Measurements from ENCODE around the gene KRT38. TPM values are rescaled to one million over a fixed set of nuclear protein-coding genes. Genes with fewer than 3 reads are reported as not detected.
"Not testable (repeated sequence)": the region's sequence is repeated elsewhere in the genome, so short reads cannot be mapped to it uniquely, and the experiment has no call there.

KRT38 gene
- total RNA-seq, 1 experiment from 2014 or later, result not detected

- H3K27me3 ChIP-seq (replicated peaks; ENCODE audit: control insufficient read depth, insufficient read depth, low read length), result no peaks in the 10 kb centered on the region
- no peak for TF ChIP-seq CTCF (IDR thresholded peaks at IDR 0.05; ENCODE audit: insufficient read depth in 1 of 2, low read depth in 1 of 2, low read length in 1 of 2, severe bottlenecking in 1 of 2, unreplicated experiment in 1 of 2)
- H3K9me3 ChIP-seq, result no peaks in the 10 kb centered on the region
- Mint-ChIP-seq H3K27me3 (ENCODE audit: insufficient read depth, unreplicated experiment) (peaks cover 3% of the 10 kb centered on the region), H3K27ac (ENCODE audit: unreplicated experiment) (no peak overlapping the region), H3K4me3 (ENCODE audit: unreplicated experiment) (no peak overlapping the region), H3K9me3 (ENCODE audit: unreplicated experiment) (no peaks in the 10 kb centered on the region), H3K36me3 (ENCODE audit: insufficient read depth, unreplicated experiment) (no peaks in the 10 kb centered on the region), H3K4me1 (ENCODE audit: low read depth, unreplicated experiment) (peaks cover 6% of the 10 kb centered on the region)
- H3K4me1 ChIP-seq, result peaks cover 17% of the 10 kb centered on the region
- H3K4me3 ChIP-seq (ENCODE audit: low read depth, low read length), result no peak overlapping the region
- CTCF ChIA-PET, result interaction anchor here (1.1 to 1.4 kb wide), 2 partner anchors 28 to 62 kb away, joined by 3 to 4 read pairs; no protein-coding TSS in a partner anchor
- no peaks in the 10 kb centered on the region for H3K36me3 ChIP-seq (ENCODE audit: control insufficient read depth, insufficient read depth, low read length)
- DNase-seq, result no peak
- POLR2A ChIA-PET, result no interaction called here
- BruUV-seq (replicated peaks), result no TSS peak
- intact Hi-C loops (cut with micrococcal nuclease; ENCODE audit: unreplicated experiment), result no loop called here
These were observed 6.4 kb downstream of the KRT38 start for GRCh38 chr17:41434415-41434814.

- intact Hi-C loops (cut with micrococcal nuclease; ENCODE audit: unreplicated experiment), result no loop called here
- H3K36me3 ChIP-seq (ENCODE audit: control insufficient read depth, insufficient read depth, low read length), result no peaks in the 10 kb centered on the region
- Mint-ChIP-seq H3K36me3 (ENCODE audit: insufficient read depth, unreplicated experiment) (no peaks in the 10 kb centered on the region), H3K4me1 (ENCODE audit: low read depth, unreplicated experiment) (peaks cover 7% of the 10 kb centered on the region), H3K27ac (ENCODE audit: unreplicated experiment) (no peak overlapping the region), H3K9me3 (ENCODE audit: unreplicated experiment) (no peaks in the 10 kb centered on the region), H3K27me3 (ENCODE audit: insufficient read depth, unreplicated experiment) (peaks cover 3% of the 10 kb centered on the region), H3K4me3 (ENCODE audit: unreplicated experiment) (no peak overlapping the region)
- H3K27me3 ChIP-seq (replicated peaks; ENCODE audit: control insufficient read depth, insufficient read depth, low read length), result no peaks in the 10 kb centered on the region
- peaks cover 17% of the 10 kb centered on the region for H3K4me1 ChIP-seq
- CTCF ChIA-PET, result interaction anchor here (1.1 to 1.4 kb wide), 2 partner anchors 28 to 62 kb away, joined by 3 to 4 read pairs; no protein-coding TSS in a partner anchor
- no peak for DNase-seq
- BruUV-seq (replicated peaks), result no TSS peak
- H3K4me3 ChIP-seq (ENCODE audit: low read depth, low read length), result no peak overlapping the region
- TF ChIP-seq CTCF (IDR thresholded peaks at IDR 0.05; ENCODE audit: insufficient read depth in 1 of 2, low read depth in 1 of 2, low read length in 1 of 2, severe bottlenecking in 1 of 2, unreplicated experiment in 1 of 2), result no peak
- POLR2A ChIA-PET, result no interaction called here
- no peaks in the 10 kb centered on the region for H3K9me3 ChIP-seq
These were observed 6.8 kb downstream of the KRT38 start for GRCh38 chr17:41434005-41434404.

GRCh38 chr17:41433586-41433985, 7.2 kb downstream of the KRT38 start:
- peaks cover 11% of the 10 kb centered on the region for H3K4me1 Mint-ChIP-seq (ENCODE audit: low read depth, unreplicated experiment)
- H3K9me3 ChIP-seq, result no peaks in the 10 kb centered on the region
- CTCF ChIA-PET, result interaction anchor here (1.1 to 1.4 kb wide), 2 partner anchors 28 to 63 kb away, joined by 3 to 4 read pairs; no protein-coding TSS in a partner anchor
- no peak overlapping the region for H3K27ac Mint-ChIP-seq (ENCODE audit: unreplicated experiment)
- H3K4me1 ChIP-seq, result peaks cover 20% of the 10 kb centered on the region
- no TSS peak for BruUV-seq (replicated peaks)
- POLR2A ChIA-PET, result no interaction called here
- peaks cover 3% of the 10 kb centered on the region for H3K27me3 Mint-ChIP-seq (ENCODE audit: insufficient read depth, unreplicated experiment)
- no peaks in the 10 kb centered on the region for H3K27me3 ChIP-seq (replicated peaks; ENCODE audit: control insufficient read depth, insufficient read depth, low read length)
- TF ChIP-seq CTCF (IDR thresholded peaks at IDR 0.05; ENCODE audit: insufficient read depth in 1 of 2, low read depth in 1 of 2, low read length in 1 of 2, severe bottlenecking in 1 of 2, unreplicated experiment in 1 of 2), result no peak
- no peaks in the 10 kb centered on the region for H3K9me3 Mint-ChIP-seq (ENCODE audit: unreplicated experiment)
- no peaks in the 10 kb centered on the region for H3K36me3 Mint-ChIP-seq (ENCODE audit: insufficient read depth, unreplicated experiment)
- intact Hi-C loops (cut with micrococcal nuclease; ENCODE audit: unreplicated experiment), result no loop called here
- DNase-seq, result no peak
- no peak overlapping the region for H3K4me3 Mint-ChIP-seq (ENCODE audit: unreplicated experiment)
- no peak overlapping the region for H3K4me3 ChIP-seq (ENCODE audit: low read depth, low read length)
- no peaks in the 10 kb centered on the region for H3K36me3 ChIP-seq (ENCODE audit: control insufficient read depth, insufficient read depth, low read length)

GRCh38 chr17:41430376-41430775, 10.4 kb downstream of the KRT38 start:
- ChIA-PET CTCF (interaction anchor here (0.7 kb wide), 1 partner anchor 216 kb away, joined by 3 read pairs; no protein-coding TSS in a partner anchor), POLR2A (interaction anchor here (0.6 kb wide), 1 partner anchor 528 kb away, joined by 6 read pairs; no protein-coding TSS in a partner anchor)
- H3K4me1 Mint-ChIP-seq (ENCODE audit: low read depth, unreplicated experiment), result peaks cover 13% of the 10 kb centered on the region
- H3K4me3 Mint-ChIP-seq (ENCODE audit: unreplicated experiment); H3K36me3 Mint-ChIP-seq (ENCODE audit: insufficient read depth, unreplicated experiment); H3K27me3 Mint-ChIP-seq (ENCODE audit: insufficient read depth, unreplicated experiment); intact Hi-C loops (cut with micrococcal nuclease; ENCODE audit: unreplicated experiment); H3K27ac Mint-ChIP-seq (ENCODE audit: unreplicated experiment); BruUV-seq (replicated peaks); H3K9me3 Mint-ChIP-seq (ENCODE audit: unreplicated experiment); H3K4me3 ChIP-seq (ENCODE audit: low read depth, low read length); H3K36me3 ChIP-seq (ENCODE audit: control insufficient read depth, insufficient read depth, low read length); H3K27me3 ChIP-seq (replicated peaks; ENCODE audit: control insufficient read depth, insufficient read depth, low read length); H3K9me3 ChIP-seq: not testable (repeated sequence)
- DNase-seq, result peak; percentile 55 to 58
- H3K4me1 ChIP-seq, result peaks cover 20% of the 10 kb centered on the region
